Measurements from ENCODE around the gene SYNE3.

SYNE3 gene

GRCh38 chr14:95488376-95489213, 27.9 kb downstream of the SYNE3 start:
- H3K9me3 ChIP-seq (ENCODE audit: control insufficient read depth in 2 of 2, low read length in 2 of 2) = no peaks in the 10 kb centered on the region
- H3K36me3 ChIP-seq (ENCODE audit: control insufficient read depth in 2 of 2, insufficient read depth in 2 of 2, low read length in 2 of 2) = no peaks in the 10 kb centered on the region
- H3K4me1 ChIP-seq (ENCODE audit: control insufficient read depth, insufficient read depth, low read length) = peaks cover 33% of the 10 kb centered on the region
- no peak overlapping the region for H3K27ac ChIP-seq (ENCODE audit: low read length)
- H3K9ac ChIP-seq (ENCODE audit: low read length in 2 of 2) = no peak overlapping the region
- H3K4me3 ChIP-seq (ENCODE audit: low read length in 2 of 2) = no peak overlapping the region
- H3K27me3 ChIP-seq (ENCODE audit: control insufficient read depth in 1 of 2, insufficient read depth in 2 of 2, low read length in 2 of 2) = peaks cover 10 to 18% of the 10 kb centered on the region in 2 donors

GRCh38 chr14:95487669-95488084, 28.8 kb downstream of the SYNE3 start:
- H3K9me3 ChIP-seq (ENCODE audit: control insufficient read depth in 2 of 2, low read length in 2 of 2) = no peaks in the 10 kb centered on the region
- H3K27me3 ChIP-seq (ENCODE audit: control insufficient read depth in 1 of 2, insufficient read depth in 2 of 2, low read length in 2 of 2) = peaks cover 9 to 16% of the 10 kb centered on the region in 2 donors
- no peaks in the 10 kb centered on the region for H3K36me3 ChIP-seq (ENCODE audit: control insufficient read depth in 2 of 2, insufficient read depth in 2 of 2, low read length in 2 of 2)
- no peak overlapping the region for H3K27ac ChIP-seq (ENCODE audit: low read length)
- peaks cover 42% of the 10 kb centered on the region for H3K4me1 ChIP-seq (ENCODE audit: control insufficient read depth, insufficient read depth, low read length)
- no peak overlapping the region for H3K9ac ChIP-seq (ENCODE audit: low read length in 2 of 2)
- H3K4me3 ChIP-seq (ENCODE audit: low read length in 2 of 2) = no peak overlapping the region

GRCh38 chr14:95486875-95487668, 29.4 kb downstream of the SYNE3 start:
- H3K4me1 ChIP-seq (ENCODE audit: control insufficient read depth, insufficient read depth, low read length) = peaks cover 45% of the 10 kb centered on the region
- H3K27ac ChIP-seq (ENCODE audit: low read length) = no peak overlapping the region
- no peaks in the 10 kb centered on the region for H3K36me3 ChIP-seq (ENCODE audit: control insufficient read depth in 2 of 2, insufficient read depth in 2 of 2, low read length in 2 of 2)
- H3K4me3 ChIP-seq (ENCODE audit: low read length in 2 of 2) = no peak overlapping the region
- H3K9me3 ChIP-seq (ENCODE audit: control insufficient read depth in 2 of 2, low read length in 2 of 2) = no peaks in the 10 kb centered on the region
- peaks cover 9 to 16% of the 10 kb centered on the region in 2 donors for H3K27me3 ChIP-seq (ENCODE audit: control insufficient read depth in 1 of 2, insufficient read depth in 2 of 2, low read length in 2 of 2)
- no peak overlapping the region for H3K9ac ChIP-seq (ENCODE audit: low read length in 2 of 2)

GRCh38 chr14:95485222-95485819, 31.1 kb downstream of the SYNE3 start:
- H3K36me3 ChIP-seq (ENCODE audit: control insufficient read depth in 2 of 2, insufficient read depth in 2 of 2, low read length in 2 of 2) = no peaks in the 10 kb centered on the region

GRCh38 chr14:95484296-95484695, 32.2 kb downstream of the SYNE3 start:
- H3K4me3 ChIP-seq (ENCODE audit: low read length in 2 of 2) = no peak overlapping the region
- H3K36me3 ChIP-seq (ENCODE audit: control insufficient read depth in 2 of 2, insufficient read depth in 2 of 2, low read length in 2 of 2) = no peaks in the 10 kb centered on the region
- peaks cover 41% of the 10 kb centered on the region for H3K4me1 ChIP-seq (ENCODE audit: control insufficient read depth, insufficient read depth, low read length)
- H3K9ac ChIP-seq (ENCODE audit: low read length in 2 of 2) = no peak overlapping the region
- H3K27ac ChIP-seq (ENCODE audit: low read length) = peak overlapping the region; percentile 6
- H3K27me3 ChIP-seq (ENCODE audit: control insufficient read depth in 1 of 2, insufficient read depth in 2 of 2, low read length in 2 of 2) = peaks cover 8 to 16% of the 10 kb centered on the region in 2 donors
- no peaks in the 10 kb centered on the region for H3K9me3 ChIP-seq (ENCODE audit: control insufficient read depth in 2 of 2, low read length in 2 of 2)

More at GRCh38 chr14:95485222-95485819, 31.1 kb downstream of the SYNE3 start:
- Histone ChIP-seq H3K4me1 (ENCODE audit: control insufficient read depth, insufficient read depth, low read length) (peaks cover 46% of the 10 kb centered on the region), H3K9ac (ENCODE audit: low read length in 2 of 2) (no peak overlapping the region), H3K27me3 (ENCODE audit: control insufficient read depth in 1 of 2, insufficient read depth in 2 of 2, low read length in 2 of 2) (peaks cover 6 to 16% of the 10 kb centered on the region in 2 donors), H3K9me3 (ENCODE audit: control insufficient read depth in 2 of 2, low read length in 2 of 2) (no peaks in the 10 kb centered on the region), H3K27ac (ENCODE audit: low read length) (no peak overlapping the region), H3K4me3 (ENCODE audit: low read length in 2 of 2) (no peak overlapping the region)

GRCh38 chr14:95483309-95484165, 32.9 kb downstream of the SYNE3 start:
- no peaks in the 10 kb centered on the region for H3K9me3 ChIP-seq (ENCODE audit: control insufficient read depth in 2 of 2, low read length in 2 of 2)
- H3K9ac ChIP-seq (ENCODE audit: low read length in 2 of 2) = no peak overlapping the region
- peak overlapping the region; percentile 24 for H3K27ac ChIP-seq (ENCODE audit: low read length)
- no peak overlapping the region for H3K4me3 ChIP-seq (ENCODE audit: low read length in 2 of 2)
- peaks cover 35% of the 10 kb centered on the region for H3K4me1 ChIP-seq (ENCODE audit: control insufficient read depth, insufficient read depth, low read length)
- H3K27me3 ChIP-seq (ENCODE audit: control insufficient read depth in 1 of 2, insufficient read depth in 2 of 2, low read length in 2 of 2) = peaks cover 10 to 16% of the 10 kb centered on the region in 2 donors
- no peaks in the 10 kb centered on the region for H3K36me3 ChIP-seq (ENCODE audit: control insufficient read depth in 2 of 2, insufficient read depth in 2 of 2, low read length in 2 of 2)

- H3K4me1 ChIP-seq (ENCODE audit: control insufficient read depth, insufficient read depth, low read length) = peaks cover 36% of the 10 kb centered on the region
- no peak overlapping the region for H3K9ac ChIP-seq (ENCODE audit: low read length in 2 of 2)
- H3K36me3 ChIP-seq (ENCODE audit: control insufficient read depth in 2 of 2, insufficient read depth in 2 of 2, low read length in 2 of 2) = no peaks in the 10 kb centered on the region
- peak overlapping the region; percentile 24 for H3K27ac ChIP-seq (ENCODE audit: low read length)
- no peaks in the 10 kb centered on the region for H3K9me3 ChIP-seq (ENCODE audit: control insufficient read depth in 2 of 2, low read length in 2 of 2)
- H3K27me3 ChIP-seq (ENCODE audit: control insufficient read depth in 1 of 2, insufficient read depth in 2 of 2, low read length in 2 of 2) = peaks cover 16 to 18% of the 10 kb centered on the region in 2 donors
- H3K4me3 ChIP-seq (ENCODE audit: low read length in 2 of 2) = no peak overlapping the region
Measured at GRCh38 chr14:95482627-95483308, 33.7 kb downstream of the SYNE3 start.

- peaks cover 11 to 18% of the 10 kb centered on the region in 2 donors for H3K27me3 ChIP-seq (ENCODE audit: control insufficient read depth in 1 of 2, insufficient read depth in 2 of 2, low read length in 2 of 2)
- no peak overlapping the region for H3K27ac ChIP-seq (ENCODE audit: low read length)
- no peak overlapping the region for H3K4me3 ChIP-seq (ENCODE audit: low read length in 2 of 2)
- no peaks in the 10 kb centered on the region for H3K9me3 ChIP-seq (ENCODE audit: control insufficient read depth in 2 of 2, low read length in 2 of 2)
- no peaks in the 10 kb centered on the region for H3K36me3 ChIP-seq (ENCODE audit: control insufficient read depth in 2 of 2, insufficient read depth in 2 of 2, low read length in 2 of 2)
- H3K4me1 ChIP-seq (ENCODE audit: control insufficient read depth, insufficient read depth, low read length) = peaks cover 39% of the 10 kb centered on the region
- H3K9ac ChIP-seq (ENCODE audit: low read length in 2 of 2) = no peak overlapping the region
Measured at GRCh38 chr14:95481391-95482022, 34.9 kb downstream of the SYNE3 start.

- Histone ChIP-seq H3K9me3 (ENCODE audit: control insufficient read depth in 2 of 2, low read length in 2 of 2) (no peaks in the 10 kb centered on the region), H3K4me3 (ENCODE audit: low read length in 2 of 2) (no peak overlapping the region), H3K9ac (ENCODE audit: low read length in 2 of 2) (no peak overlapping the region), H3K27me3 (ENCODE audit: control insufficient read depth in 1 of 2, insufficient read depth in 2 of 2, low read length in 2 of 2) (peaks cover 9 to 17% of the 10 kb centered on the region in 2 donors), H3K27ac (ENCODE audit: low read length) (no peak overlapping the region), H3K4me1 (ENCODE audit: control insufficient read depth, insufficient read depth, low read length) (peaks cover 36% of the 10 kb centered on the region), H3K36me3 (ENCODE audit: control insufficient read depth in 2 of 2, insufficient read depth in 2 of 2, low read length in 2 of 2) (no peaks in the 10 kb centered on the region)
Measured at GRCh38 chr14:95480887-95481226, 35.6 kb downstream of the SYNE3 start.
